Activated CD8-positive, alpha-beta memory T cell treated with anti-CD3 and anti-CD28 coated beads, Interleukin-2, amount 50 U/mL, for 1 hour (primary cell): ENCODE results near the gene NREP.
A peak's percentile ranks its signal among the peaks of the same experiment; 100 is the strongest.

Experiments used
- DNase-seq: peaks from one replicate; pipeline ENCODE4 v3.0.0-alpha.2; 2020; ENCODE audit errors: extremely low read depth

NREP gene

DNA sequence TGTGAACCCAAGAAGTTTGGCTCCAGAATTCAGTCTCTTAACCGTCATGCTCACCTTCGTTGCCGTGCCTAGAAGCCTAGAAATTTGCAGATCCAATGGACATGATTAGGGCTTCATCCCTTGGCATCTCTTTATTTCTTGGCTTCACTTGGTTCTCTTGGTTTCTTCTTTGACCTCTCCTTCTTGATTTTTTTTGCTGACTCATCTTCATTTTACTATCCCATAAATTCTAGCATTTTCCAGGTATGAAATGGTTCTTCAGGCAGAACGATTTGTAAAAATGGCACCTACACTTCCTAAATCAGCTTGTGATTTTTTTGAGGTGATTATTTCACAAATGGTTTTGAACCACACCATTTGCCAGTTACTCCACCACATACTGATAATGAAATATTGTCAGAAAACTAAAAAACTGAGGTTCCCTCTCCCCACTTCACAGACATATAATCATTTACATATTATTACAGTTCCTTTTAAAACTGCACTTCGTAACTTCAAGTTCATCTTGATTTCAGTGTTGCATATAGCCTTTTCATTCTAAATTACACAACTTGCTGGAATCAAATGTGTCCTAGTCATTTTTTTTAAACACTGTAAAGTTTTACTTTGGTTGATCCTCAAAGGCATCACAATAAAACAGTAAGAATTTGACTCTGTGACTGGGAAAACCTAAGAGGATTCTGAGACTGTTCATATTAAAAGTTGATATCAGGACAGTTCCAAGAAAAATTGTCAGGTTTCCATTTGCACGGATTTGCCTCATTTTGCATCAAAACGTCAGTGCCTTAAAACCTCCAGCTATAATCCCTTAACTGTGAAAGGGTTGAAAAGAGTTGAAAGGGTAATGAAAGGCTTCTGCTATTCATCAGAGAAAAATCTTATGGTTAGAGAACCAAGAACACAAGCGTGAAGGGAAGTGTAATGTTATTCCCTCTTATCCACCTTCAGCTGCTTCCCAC lies 8.9 kb upstream of the NREP start:
- DNase-seq = no peak

DNA sequence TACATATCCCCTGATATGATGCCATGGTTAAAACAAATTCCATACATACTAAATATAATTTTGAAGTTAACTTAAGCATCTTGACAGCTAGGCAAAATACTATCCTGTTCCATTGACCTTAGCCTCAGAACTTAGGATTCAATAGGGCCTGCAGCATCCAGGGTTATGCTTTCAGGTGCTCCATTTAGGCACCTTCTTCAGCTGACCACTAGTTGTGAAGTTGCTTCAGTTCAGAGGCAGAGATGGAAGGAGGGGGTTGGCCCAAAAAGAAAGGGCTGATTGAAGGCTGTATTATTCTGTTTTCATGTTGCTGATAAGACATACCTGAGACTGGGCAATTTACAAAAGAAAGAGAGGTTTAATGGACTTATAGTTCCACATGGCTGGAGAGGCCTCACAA lies 7.0 kb upstream of the NREP start:
- no peak for DNase-seq

DNA sequence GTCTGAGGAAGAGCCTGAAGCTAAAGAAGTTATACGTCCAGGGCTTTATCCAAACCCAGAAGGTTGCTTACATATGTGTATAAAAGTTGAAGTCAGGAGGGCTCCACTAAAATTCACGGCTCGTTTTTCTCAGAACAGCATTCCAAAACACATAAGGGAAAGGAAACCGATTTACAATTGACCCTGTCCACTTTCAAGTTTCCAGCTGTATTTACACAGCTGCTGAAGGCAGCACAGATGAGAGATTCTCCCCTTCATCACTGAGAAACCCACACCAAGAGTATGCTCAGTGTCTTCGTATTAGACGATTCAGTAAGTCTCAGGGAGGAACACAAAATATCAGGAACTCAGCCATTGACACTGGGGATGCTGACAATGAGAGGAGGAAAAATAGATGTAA lies 5.9 kb upstream of the NREP start:
- no peak for DNase-seq

DNA sequence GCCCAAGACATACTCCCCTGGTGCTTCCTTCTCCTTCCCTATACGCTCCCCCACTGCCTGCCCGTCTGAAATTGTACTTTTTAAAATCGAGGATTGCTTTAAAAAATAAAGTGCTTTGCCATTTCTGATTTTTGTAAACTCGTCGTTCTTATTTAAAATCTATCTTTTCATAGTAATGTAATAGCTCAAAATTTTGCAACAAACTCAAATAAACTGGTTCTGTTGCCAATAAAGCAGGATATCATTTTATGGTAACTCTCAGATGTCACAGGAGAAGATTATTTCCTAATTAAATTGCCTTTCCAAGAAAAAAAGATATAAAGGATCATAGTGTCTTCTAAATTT lies 1.3 kb upstream of the NREP start:
- DNase-seq = no peak

DNA sequence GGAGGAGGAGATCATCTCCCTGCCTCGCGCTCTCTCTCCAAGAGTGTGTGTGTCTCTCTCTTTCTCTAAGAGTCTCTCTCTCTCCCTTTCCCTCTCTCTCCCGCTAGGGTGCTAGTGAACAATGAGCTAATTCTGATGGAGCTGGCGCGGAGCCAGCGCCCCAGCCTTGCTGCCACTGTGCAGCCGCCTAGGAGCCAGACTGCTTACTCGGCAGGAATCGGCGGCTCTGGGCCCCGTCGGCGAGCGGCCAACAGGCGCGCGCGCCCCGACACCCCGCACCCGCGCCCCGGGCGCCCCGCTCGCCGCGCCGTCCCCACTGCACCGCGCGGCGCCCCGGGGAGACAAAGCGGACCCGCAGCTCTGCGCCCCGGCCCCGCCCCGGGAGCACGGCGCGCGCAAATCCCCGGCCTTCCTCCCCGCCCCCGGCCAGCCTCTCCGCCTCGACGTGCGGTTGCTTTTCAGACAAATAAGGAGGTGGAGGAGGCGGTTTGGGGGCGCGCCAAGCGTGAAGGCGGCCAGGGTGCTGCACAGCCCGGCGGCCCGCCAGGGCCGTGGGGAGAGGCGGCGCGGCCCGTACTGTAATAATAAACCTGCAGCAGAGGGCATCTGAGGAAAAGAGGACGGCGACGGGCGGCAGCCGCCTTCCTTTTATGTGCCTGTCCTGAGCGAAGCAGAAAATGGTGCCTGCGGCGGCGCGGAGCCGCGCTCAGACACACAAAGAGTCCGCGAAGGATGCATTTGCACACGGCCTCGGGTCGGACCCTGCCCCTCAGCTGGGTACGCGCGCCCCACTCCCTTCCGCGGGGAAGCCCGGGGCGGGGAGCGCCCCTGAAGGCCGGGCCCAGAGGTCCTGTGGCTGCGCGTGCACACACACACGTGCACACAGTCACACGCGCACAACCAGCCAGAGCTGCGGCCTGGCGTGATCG lies 625 bp upstream of the NREP start:
- DNase-seq = peak; percentile 55

DNA sequence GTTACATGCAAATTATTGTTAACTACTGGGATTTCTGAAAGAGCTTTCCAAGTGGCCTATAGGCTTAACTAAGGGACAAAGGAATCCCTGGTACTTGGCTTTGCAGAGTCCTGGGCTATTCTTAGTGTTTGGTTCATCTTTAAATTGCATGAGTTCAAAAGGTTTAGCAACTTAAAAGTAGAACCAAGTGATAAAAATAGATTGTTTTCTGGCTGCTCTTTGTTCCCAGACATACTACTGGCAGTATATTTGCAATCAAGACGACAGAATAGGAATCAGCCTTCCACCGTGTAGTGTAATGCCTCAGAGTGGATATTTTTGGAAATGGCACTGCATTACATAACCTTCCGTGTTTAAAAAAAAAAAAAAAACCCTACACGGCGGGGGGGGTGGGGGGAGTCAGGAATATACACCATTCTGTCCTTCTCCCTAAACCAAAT lies 1.0 kb downstream of the NREP start:
- DNase-seq = no peak

DNA sequence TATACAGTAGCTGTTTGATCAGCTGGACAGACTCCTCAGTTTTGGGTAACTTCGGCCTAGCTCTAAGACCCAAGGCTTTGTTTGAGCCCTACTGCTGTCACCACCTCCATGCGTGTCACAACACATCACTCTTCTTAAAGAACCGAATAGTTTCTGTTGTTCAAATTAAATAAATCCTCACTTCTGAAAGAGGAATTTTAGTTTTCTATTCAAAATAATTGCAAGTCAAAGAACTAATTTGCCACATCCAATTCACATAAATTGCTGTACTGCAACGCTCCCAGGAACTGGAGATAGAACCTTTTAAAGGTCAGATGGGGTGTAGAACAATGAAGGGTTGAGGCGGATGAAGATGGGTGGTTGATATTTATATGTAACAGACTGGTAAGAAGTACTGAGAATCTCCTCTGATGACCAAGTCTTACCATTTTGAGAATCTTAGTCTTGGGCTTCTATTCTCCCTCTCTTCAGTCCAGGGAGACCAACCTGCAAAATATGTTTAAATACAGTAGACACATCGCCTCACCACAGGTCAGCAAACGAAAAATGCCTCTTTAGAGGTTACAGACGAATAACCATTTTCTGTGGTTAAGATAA lies 1.6 kb downstream of the NREP start:
- no peak for DNase-seq

DNA sequence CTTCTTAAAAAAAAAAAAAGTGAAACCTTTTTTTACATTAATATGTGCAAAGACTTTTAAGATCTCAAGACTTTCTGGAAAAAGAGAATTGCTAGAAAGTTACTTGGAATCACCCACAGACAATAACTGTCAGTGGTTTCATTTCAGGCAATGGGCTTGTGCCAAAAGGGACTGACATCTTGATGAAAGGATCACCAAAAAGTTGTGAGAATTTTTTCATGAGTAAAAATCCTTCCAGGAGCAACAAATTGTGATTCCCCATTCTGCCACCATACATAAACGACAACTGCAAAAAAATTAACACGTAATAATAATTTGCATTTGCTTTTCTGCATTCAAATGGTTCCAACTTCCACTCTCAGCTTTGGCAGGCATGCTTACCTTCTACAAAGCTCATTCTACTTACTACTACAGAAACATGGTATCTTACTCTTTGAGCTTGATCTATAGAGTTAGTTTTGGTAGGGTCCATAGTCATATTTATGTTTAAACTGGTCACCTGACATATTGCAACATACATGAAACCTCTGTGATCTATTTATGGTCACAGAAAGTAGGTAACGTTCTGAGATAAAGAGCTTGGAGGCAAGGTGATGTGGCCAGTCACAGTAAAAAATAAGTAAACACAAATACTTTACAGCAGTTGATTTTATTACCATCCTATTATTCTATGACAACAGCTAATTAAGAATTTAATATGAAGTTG lies 3.0 kb downstream of the NREP start:
- no peak for DNase-seq

DNA sequence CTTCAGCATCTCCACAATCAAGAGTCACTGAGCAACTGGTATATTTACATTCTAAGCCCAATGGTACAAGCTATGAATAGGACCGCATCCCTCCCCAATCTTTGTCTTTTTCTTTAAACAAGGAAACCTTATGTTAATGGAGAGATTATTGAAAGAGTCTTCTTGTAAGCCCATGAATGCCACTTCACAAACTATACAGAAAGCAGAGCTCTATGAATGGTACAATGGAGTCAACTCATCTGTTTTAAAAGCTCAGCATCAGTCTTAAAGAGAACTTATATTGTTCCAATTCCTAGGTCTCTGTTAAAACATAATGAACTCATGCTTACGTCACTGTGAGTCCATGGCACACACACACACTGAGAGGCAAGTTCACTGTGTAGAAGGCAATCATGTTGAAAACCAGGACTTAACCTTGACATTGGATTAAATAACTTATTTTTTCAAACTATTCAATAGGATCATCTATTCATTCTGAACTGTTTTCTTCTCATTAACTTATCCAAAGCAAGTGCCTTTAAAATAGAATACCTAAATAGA lies 4.5 kb downstream of the NREP start:
- DNase-seq = no peak

DNA sequence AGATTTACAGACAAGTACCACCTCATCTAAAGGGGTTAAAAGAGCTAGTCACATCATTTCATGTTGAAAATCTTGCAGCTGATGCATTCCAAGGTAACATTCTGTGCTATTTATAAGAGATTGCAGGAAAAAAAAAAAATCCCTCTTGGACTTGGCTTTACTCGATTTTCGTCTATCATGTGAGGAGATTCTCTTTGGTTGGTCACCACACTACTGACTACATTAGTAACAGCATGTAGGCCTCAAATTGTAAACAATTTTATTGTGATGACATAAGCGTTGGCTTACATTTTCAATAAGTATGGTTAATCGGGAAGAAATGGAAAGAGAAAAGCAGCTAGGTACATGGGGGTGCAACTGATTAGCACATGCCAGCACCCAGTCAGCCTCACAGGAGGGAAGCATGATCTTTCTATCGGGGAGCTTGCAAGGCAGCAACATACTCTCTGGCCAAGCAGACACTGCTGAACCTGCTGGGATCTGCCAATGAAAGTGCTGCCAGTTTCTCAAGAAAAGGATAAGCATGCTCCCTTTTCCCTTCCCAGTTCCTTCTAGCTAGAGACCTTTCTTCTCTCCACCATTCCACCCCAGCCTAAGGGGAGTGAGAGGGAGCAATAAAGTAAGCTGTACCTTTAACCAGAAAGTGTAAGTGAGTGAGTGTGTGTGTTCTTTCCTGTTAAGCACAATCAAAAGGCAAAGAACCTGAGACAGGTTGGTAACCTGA lies 7.5 kb downstream of the NREP start:
- no peak for DNase-seq

DNA sequence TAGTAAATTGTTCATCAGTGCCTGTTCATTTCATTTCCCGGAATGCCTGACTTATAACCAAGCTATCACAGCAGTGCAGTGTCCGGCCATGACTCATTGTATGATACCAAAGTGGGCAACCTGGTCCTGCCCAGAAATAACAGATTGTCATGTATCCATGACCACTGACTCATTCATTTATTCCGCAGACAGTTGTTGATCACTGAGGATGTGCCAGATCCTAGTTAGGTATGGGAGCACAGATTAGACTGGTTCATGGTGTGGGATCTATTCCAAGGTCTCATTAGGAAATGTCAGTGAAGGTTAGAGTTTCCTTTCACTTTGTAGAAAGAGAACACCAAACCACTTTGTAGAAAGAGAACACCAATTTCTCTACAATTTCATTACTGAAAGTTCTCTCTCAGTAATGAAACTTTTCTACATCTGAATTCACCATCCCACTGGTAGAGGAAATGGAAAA lies 8.7 kb downstream of the NREP start:
- DNase-seq = no peak

DNA sequence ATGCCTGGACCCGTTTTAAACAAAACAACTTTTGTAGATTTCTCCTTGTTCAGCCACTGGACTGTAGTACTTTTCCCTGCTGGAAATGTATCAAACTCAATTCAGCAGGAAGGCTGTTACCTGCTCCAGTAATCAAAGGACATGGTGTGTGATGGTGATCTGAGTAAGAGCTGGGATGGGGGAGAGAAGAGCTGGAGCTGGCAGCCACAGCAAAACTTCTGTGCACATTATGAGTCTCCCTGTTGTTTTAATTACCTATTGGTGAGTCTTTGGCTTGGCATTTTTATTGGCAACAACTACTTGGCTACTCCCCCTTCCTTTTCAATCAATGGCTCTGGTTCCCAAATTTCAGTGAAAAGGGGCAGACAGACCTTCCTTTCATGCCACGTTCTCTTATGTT lies 9.7 kb downstream of the NREP start:
- DNase-seq = no peak

DNA sequence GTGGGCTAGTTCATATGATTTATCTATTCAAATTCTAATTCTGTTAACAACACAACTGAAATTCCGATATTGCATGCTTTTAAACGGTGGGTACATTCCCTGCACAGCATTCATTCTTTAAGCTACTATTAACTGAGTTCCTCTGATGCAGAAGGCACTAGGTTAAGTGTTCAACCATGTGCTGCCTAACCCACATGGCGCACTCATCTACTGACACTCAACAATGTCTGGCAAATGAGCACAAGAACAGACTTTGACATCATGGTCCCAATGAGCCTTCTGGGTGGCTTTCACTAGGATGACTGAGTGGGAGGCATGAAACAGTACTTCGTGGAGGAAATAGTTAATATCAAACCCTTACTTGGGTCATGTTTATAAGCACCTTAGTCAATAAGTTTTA lies 10.2 kb downstream of the NREP start:
- no peak for DNase-seq

DNA sequence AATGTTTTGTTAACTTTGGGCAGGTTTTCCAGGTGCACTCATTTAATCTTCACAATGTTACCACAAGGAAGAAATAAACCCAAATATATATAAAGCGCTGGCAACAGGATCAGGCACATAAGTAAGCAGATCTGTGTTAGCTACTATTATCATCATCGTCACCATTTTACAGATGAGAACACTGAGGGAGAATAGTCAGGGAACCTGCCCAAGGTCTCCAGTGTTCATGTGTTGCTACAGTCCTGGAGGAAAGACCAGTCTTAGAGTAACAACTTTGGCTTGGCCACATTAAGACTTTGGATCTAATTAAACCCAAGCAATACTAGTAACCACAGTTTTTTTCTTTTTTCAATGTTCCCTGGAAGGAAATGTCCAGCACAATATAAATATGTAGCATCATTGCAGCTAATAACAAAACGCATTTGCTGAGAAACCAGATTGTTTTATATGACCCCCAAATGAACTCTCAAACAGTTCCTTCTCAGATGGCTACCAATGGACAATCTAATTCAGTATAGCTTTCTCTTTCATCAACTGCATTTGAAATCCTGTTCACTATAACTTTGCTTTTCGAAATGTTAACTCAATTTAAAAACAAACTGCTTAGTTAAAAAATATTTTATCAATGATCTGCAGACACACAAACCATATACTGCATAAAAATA lies 11.8 kb downstream of the NREP start:
- DNase-seq = no peak

DNA sequence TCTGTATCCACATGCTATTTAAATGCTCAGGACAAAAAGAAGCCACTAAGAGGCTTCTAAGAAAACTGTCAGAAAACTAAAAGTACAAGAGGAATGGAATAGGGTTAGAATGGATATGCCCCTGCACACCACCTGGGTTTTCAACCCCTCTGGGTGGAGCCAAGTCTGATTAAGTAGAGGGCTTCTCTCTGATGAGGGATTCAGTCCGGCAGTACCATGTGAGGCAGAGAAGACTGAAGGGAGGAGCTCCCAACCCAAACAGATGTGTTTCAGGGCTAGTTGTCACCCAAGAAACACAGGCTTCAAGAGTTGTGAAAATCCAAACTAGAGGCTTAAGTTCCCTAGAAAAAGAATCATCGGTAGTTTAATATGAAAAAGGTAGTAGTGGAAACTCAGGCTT lies 12.5 kb downstream of the NREP start:
- no peak for DNase-seq

DNA sequence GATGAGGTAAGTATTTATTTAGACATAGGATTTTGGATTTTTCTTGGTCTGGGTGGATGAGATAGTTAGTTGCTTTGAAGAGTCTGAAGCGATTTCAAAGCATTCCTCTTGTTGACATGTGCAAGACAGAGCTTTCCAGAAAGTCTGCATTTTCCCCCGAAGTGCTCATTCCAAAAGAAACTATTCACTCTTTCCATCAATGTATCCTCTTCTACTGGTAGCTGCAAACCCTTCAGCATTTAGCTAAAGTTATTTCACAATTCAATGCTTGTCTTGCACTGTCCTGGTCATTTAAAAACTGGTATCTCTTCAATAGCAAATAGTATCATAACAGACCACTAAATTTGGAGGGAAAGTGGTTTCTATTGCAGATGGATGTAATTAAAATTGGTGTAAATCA lies 13.0 kb downstream of the NREP start:
- DNase-seq = no peak

DNA sequence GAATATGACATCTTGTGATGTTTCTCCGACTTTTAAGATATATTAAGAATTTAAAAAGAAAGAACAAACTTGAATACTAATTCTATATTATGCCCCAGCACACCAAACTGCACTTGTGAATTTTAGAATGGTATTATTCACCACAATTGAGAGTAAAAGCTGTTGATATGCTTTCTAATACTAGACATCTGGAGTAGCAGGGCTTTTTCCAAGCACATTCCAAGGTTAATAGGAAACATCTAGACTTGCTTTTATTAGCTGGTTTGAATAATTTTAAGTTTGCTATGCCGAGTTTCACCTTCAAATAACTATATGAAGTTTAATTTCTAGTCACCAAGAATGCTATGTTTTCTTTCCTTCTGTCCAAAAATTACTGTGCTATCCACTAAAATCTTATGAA lies 13.5 kb downstream of the NREP start:
- no peak for DNase-seq

DNA sequence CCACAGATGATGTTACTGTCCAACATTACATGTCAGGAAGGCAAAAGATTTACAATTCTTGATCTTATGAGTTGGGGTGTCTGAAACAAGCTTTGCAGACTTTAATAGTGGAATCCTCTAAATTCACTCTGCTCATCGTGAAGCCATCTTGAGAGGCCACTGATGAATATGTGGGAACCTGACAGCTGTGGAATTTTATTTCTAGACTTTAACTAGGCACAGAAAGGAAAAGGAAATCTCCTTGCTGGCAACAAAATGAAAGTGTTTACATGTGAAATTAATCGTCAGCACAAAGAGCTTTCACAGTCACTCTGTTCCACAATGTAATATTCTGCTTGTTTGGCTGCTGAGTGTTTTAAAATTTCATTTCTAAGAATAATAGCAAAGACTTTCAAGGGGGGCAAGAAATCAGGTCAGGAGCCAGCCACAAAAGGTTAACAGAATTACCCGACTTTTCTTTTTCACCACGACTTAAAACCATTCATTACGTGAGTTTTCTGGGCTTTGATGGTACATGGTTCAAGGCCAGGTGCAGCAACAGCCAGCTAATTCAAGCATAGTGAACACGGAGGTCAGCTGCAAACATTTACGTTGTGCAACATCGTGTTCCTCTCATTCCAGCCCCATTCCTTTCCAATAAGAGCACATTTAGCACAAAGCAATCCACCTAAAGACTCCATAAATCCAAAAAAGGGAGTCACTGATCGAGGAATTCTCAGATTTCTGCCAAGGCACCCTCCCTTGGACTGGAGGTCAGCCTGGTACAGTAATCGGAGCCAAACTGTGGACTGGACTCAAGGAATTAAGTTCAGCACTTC lies 14.6 kb downstream of the NREP start:
- no peak for DNase-seq

DNA sequence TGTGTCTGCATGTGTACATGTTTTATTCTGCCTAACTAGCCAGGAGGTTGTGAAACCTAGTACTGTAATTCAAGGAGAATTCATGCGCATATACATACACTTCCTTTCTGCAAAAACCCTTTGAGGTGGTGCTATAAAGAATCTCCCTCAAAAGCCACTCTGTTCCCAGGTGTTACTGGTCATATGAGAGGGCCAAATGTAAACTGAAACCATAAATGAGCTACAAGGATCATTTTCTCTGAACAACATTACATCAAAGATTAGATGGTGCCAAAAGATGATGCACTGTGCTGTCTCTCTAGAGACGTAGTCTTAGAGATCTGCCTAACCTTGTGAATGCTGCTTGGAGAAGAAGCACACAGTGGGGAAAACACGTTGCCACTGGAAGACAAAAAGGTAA lies 15.7 kb downstream of the NREP start:
- DNase-seq = no peak
